GM23338 (cell line): ENCODE measurements around the gene SLC35F6. TPM values are rescaled to one million over a fixed set of nuclear protein-coding genes. Genes with fewer than 3 reads are reported as not detected.

Experiments used
- ATAC-seq: fragments of 200-7000 bp; cut with Tn5 transposase; 3 replicates; pipeline ENCODE4 v1.9.1; 2020
- DNase-seq: peaks from one replicate; pipeline ENCODE4 v3.0.0-alpha.2; 2015; ENCODE audit warnings: low spot score
- H2AFZ ChIP-seq: fragments of 200-600 bp; sonication (generic); 2 replicates; pipeline ENCODE4 v1.8.0; 2016; ENCODE audit warnings: antibody characterized with exemption, mild to moderate bottlenecking, moderate library complexity
- H3F3A ChIP-seq: fragments of 200-600 bp; sonication (generic); replicated peaks from 2 replicates; pipeline ENCODE4 v1.8.0; 2017; ENCODE audit warnings: antibody characterized with exemption, mixed run types, low read depth
- H3K27ac ChIP-seq: fragments of 200-600 bp; sonication (generic); 2 replicates; pipeline ENCODE4 v1.6.1; 2016; ENCODE audit warnings: low read depth
- H3K27me3 ChIP-seq: fragments of 200-600 bp; sonication (generic); 2 replicates; pipeline ENCODE4 v1.8.0; 2016; ENCODE audit warnings: mild to moderate bottlenecking, mixed run types, moderate library complexity; ENCODE audit not compliant: insufficient read depth
- H3K36me3 ChIP-seq: fragments of 200-600 bp; sonication (generic); 2 replicates; pipeline ENCODE4 v1.8.0; 2016; ENCODE audit warnings: mild to moderate bottlenecking; ENCODE audit not compliant: insufficient read depth
- H3K4me1 ChIP-seq: fragments of 200-600 bp; sonication (generic); 2 replicates; pipeline ENCODE4 v1.8.0; 2016; ENCODE audit warnings: mild to moderate bottlenecking, moderate library complexity; ENCODE audit not compliant: insufficient read depth
- H3K4me2 ChIP-seq: fragments of 200-600 bp; sonication (generic); 2 replicates; pipeline ENCODE4 v1.7.1; 2017; ENCODE audit warnings: mixed run types
- H3K4me3 ChIP-seq: fragments of 200-600 bp; sonication (generic); 2 replicates; pipeline ENCODE4 v1.6.1; 2016; ENCODE audit warnings: mixed run types
- H3K79me2 ChIP-seq: fragments of 200-600 bp; sonication (generic); replicated peaks from 2 replicates; pipeline ENCODE4 v1.8.0; 2017; ENCODE audit warnings: mild to moderate bottlenecking; ENCODE audit not compliant: insufficient read depth
- H3K9me2 ChIP-seq: fragments of 200-600 bp; sonication (generic); 2 replicates; pipeline ENCODE4 v1.8.0; 2017; ENCODE audit not compliant: insufficient read depth
- H4K20me1 ChIP-seq: fragments of 200-600 bp; sonication (generic); replicated peaks from 2 replicates; pipeline ENCODE4 v1.8.0; 2017; ENCODE audit warnings: mild to moderate bottlenecking; ENCODE audit not compliant: insufficient read depth
- H3K27ac Mint-ChIP-seq: 2 replicates; pipeline ENCODE4 v1.8.0; 2020; ENCODE audit warnings: inconsistent platforms, mild to moderate bottlenecking, moderate library complexity, mixed read lengths
- H3K27me3 Mint-ChIP-seq: 3 replicates; pipeline ENCODE4 v1.8.0; 2022; ENCODE audit warnings: low read depth, mild to moderate bottlenecking, moderate library complexity, mixed read lengths, inconsistent platforms; ENCODE audit not compliant: insufficient read depth, poor library complexity
- H3K36me3 Mint-ChIP-seq: 3 replicates; pipeline ENCODE4 v1.8.0; 2021; ENCODE audit warnings: low read depth, mild to moderate bottlenecking, inconsistent platforms, moderate library complexity, mixed read lengths
- H3K4me1 Mint-ChIP-seq: 3 replicates; pipeline ENCODE4 v1.8.0; 2020; ENCODE audit warnings: mild to moderate bottlenecking, inconsistent platforms, mixed read lengths
- H3K4me3 Mint-ChIP-seq: 3 replicates; pipeline ENCODE4 v1.8.0; 2021; ENCODE audit warnings: moderate library complexity, mild to moderate bottlenecking, inconsistent platforms, mixed read lengths
- H3K9me3 Mint-ChIP-seq: 3 replicates; pipeline ENCODE4 v1.8.0; 2020; ENCODE audit warnings: moderate library complexity, mild to moderate bottlenecking, inconsistent platforms, mixed read lengths
- CREB1 ChIP-seq: fragments of 250-450 bp; sonication (Bioruptor Pico); IDR thresholded peaks from 2 replicates; pipeline ENCODE4 v1.5.0; 2020; ENCODE audit warnings: low read depth, mild to moderate bottlenecking, moderate library complexity
- CTCF ChIP-seq, 2 experiments: fragments of 200-600 bp in 1 of 2; sonication (generic) in 1 of 2; conservative IDR thresholded peaks; 2 replicates each; pipeline versions ENCODE4 v1.5.1 to v1.6.1; 2016 to 2017; ENCODE audit warnings: antibody characterized with exemption in 2 of 2, low read depth in 2 of 2, mild to moderate bottlenecking in 2 of 2, moderate library complexity in 1 of 2
- ETS1 ChIP-seq: IDR thresholded peaks from 2 replicates; pipeline ENCODE4 v1.6.1; 2016; ENCODE audit warnings: antibody characterized with exemption
- EZH2 ChIP-seq: fragments of 200-600 bp; sonication (generic); IDR thresholded peaks from one replicate; pipeline ENCODE4 v1.8.0; 2017; ENCODE audit warnings: antibody characterized with exemption, mild to moderate bottlenecking, low read depth; ENCODE audit not compliant: unreplicated experiment
- EZH2phosphoT487 ChIP-seq: fragments of 200-600 bp; sonication (generic); IDR thresholded peaks from one replicate; pipeline ENCODE4 v1.8.1; 2018; ENCODE audit warnings: antibody characterized with exemption; ENCODE audit not compliant: unreplicated experiment
- JUNB ChIP-seq: IDR thresholded peaks from one replicate; pipeline ENCODE4 v1.6.1; 2016; ENCODE audit warnings: antibody characterized with exemption; ENCODE audit not compliant: unreplicated experiment
- NANOG ChIP-seq: IDR thresholded peaks from 2 replicates; pipeline ENCODE4 v1.6.1; 2016; ENCODE audit warnings: antibody characterized with exemption, borderline replicate concordance
- POLR2AphosphoS5 ChIP-seq: IDR thresholded peaks from 2 replicates; pipeline ENCODE4 v1.6.1; 2016; ENCODE audit warnings: antibody characterized with exemption, low read depth
- REST ChIP-seq: IDR thresholded peaks from one replicate; pipeline ENCODE4 v1.6.1; 2018; ENCODE audit warnings: antibody characterized with exemption; ENCODE audit not compliant: unreplicated experiment
- STAT1 ChIP-seq: IDR thresholded peaks from one replicate; pipeline ENCODE4 v1.6.1; 2016; ENCODE audit warnings: antibody characterized with exemption; ENCODE audit not compliant: unreplicated experiment
- ZNF114 ChIP-seq: fragments of 250-450 bp; sonication (Bioruptor Pico); IDR thresholded peaks from 2 replicates; pipeline ENCODE4 v1.5.0; 2020; ENCODE audit warnings: mild to moderate bottlenecking, moderate library complexity
- ZNF331 ChIP-seq: fragments of 250-450 bp; sonication (Bioruptor Pico); IDR thresholded peaks from 2 replicates; pipeline ENCODE4 v1.5.0; 2020; ENCODE audit warnings: low read depth, mild to moderate bottlenecking, moderate library complexity
- ZNF462 ChIP-seq: fragments of 250-450 bp; sonication (Bioruptor Pico); IDR thresholded peaks from 2 replicates; pipeline ENCODE4 v1.5.0; 2020; ENCODE audit warnings: mild to moderate bottlenecking, moderate library complexity
- polyA plus RNA-seq: library from polyadenylated mRNA; unstranded; fragments of >200 nt; fragmentation: Nextera tagmentation; extraction: Ambion mirVana; gene quantifications from 2 replicates; pipeline ENCODE4 v1.2.1, GENCODE V29; 2016
- total RNA-seq: library from RNA; depleted of rRNA; stranded (reverse); fragments of >200 nt; shearing (Covaris generic); gene quantifications from 2 replicates; pipeline ENCODE4 v1.2.3, GENCODE V29; 2014

The SLC35F6 gene
- total and polyA plus RNA-seq, 2 experiments from 2014 or later, result 6.0 to 15.0 TPM

GRCh38 chr2:26737221-26737620, 26.9 kb upstream of the SLC35F6 start:
- no peak for ATAC-seq
- Histone ChIP-seq H3K27me3 (no peaks in the 10 kb centered on the region), H4K20me1 (no peaks in the 10 kb centered on the region), H2AFZ (no peak overlapping the region), H3K27ac (no peak overlapping the region), H3F3A (no peaks in the 10 kb centered on the region), H3K79me2 (no peaks in the 10 kb centered on the region), H3K9me2 (no peaks in the 10 kb centered on the region), H3K36me3 (no peaks in the 10 kb centered on the region), H3K4me1 (no peaks in the 10 kb centered on the region), H3K4me2 (no peak overlapping the region), H3K4me3 (no peak overlapping the region)
- Mint-ChIP-seq H3K9me3 (no peaks in the 10 kb centered on the region), H3K27ac (no peak overlapping the region), H3K4me1 (peaks cover 7% of the 10 kb centered on the region), H3K27me3 (peaks cover 4% of the 10 kb centered on the region), H3K36me3 (no peaks in the 10 kb centered on the region), H3K4me3 (no peak overlapping the region)
- TF ChIP-seq ETS1, result no peak
- no peak for TF ChIP-seq CTCF (conservative IDR thresholded peaks at IDR 0.05; ENCODE audit: low read depth in 2 of 2)
- TF ChIP-seq JUNB, result no peak
- no peak for TF ChIP-seq ZNF114
- TF ChIP-seq STAT1, result no peak
- no peak for TF ChIP-seq ZNF462
- no peak for TF ChIP-seq CREB1 (CRISPR knock-in tag)
- TF ChIP-seq ZNF331 (CRISPR knock-in tag), result no peak
- no peak for TF ChIP-seq EZH2
- no peak for TF ChIP-seq EZH2phosphoT487
- no peak for TF ChIP-seq POLR2AphosphoS5
- TF ChIP-seq NANOG, result no peak
- no peak for TF ChIP-seq REST
- no peak for DNase-seq
